GM12892 (cell line): Measurements from ENCODE around the gene USB1.

Experiments used
- POLR2A ChIP-seq: IDR thresholded peaks from 2 replicates; pipeline ENCODE4 v1.6.1; 2011; ENCODE audit warnings: low read depth, low read length, control low read depth
- POLR2AphosphoS5 ChIP-seq: IDR thresholded peaks from 2 replicates; pipeline ENCODE4 v1.6.1; 2011; ENCODE audit warnings: low read depth, low read length, control low read depth
- TAF1 ChIP-seq: IDR thresholded peaks from 2 replicates; pipeline ENCODE4 v1.6.1; 2011; ENCODE audit warnings: low read depth, mild to moderate bottlenecking, control low read depth, low read length, borderline replicate concordance

DNA sequence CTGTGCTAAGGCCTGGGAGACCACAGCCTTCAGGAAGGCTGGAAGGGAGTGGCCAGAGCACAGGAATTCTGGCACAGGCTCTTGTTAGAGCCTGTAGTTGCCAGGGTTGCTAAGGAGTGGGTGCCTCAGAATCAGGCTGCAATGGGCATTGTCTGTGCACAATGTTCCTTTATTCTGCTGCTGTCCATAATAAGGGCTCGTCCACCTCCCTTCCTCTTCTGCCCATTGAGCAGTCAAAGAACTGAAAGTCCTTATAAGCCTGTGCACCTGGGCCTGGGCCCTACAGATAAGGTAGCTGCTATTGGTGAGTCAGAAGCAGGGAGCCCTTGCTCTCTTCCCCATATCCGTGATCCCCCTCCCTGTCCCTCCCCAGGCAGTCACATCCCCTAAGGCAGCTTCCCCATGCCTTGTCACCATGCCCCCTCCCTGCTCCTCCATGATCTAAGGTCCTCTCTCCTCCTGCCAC is 24.8 kb upstream of the USB1 start:
- TF ChIP-seq POLR2A (no peak), TAF1 (no peak), POLR2AphosphoS5 (no peak)
